Loucy (cell line): ENCODE results near the gene SUN2.

Experiments used
- H2AFZ ChIP-seq: fragments of 200-600 bp; sonication (generic); 2 replicates; pipeline ENCODE4 v1.6.0; 2016; ENCODE audit warnings: antibody characterized with exemption, mild to moderate bottlenecking, low read length, moderate library complexity
- H3F3A ChIP-seq: fragments of 200-600 bp; 2 replicates; pipeline ENCODE4 v1.6.0; 2016; ENCODE audit warnings: antibody characterized with exemption, low read depth, mild to moderate bottlenecking
- H3K27me3 ChIP-seq: fragments of 200-600 bp; sonication (generic); 2 replicates; pipeline ENCODE4 v1.6.1; 2014; ENCODE audit warnings: low read length, mild to moderate bottlenecking; ENCODE audit not compliant: insufficient read depth, poor library complexity, severe bottlenecking
- H3K36me3 ChIP-seq: fragments of 200-600 bp; sonication (generic); 2 replicates; pipeline ENCODE4 v1.6.1; 2016; ENCODE audit warnings: low read length; ENCODE audit not compliant: insufficient read depth
- H3K4me1 ChIP-seq: fragments of 200-600 bp; sonication (generic); 2 replicates; pipeline ENCODE4 v1.5.1; 2014; ENCODE audit warnings: low read length, mild to moderate bottlenecking; ENCODE audit not compliant: insufficient read depth, poor library complexity, severe bottlenecking
- H3K4me2 ChIP-seq: fragments of 200-600 bp; sonication (generic); 2 replicates; pipeline ENCODE4 v1.6.0; 2014; ENCODE audit warnings: antibody characterized with exemption, low read length, low read depth, mild to moderate bottlenecking; ENCODE audit not compliant: poor library complexity, severe bottlenecking
- H3K4me3 ChIP-seq: fragments of 200-600 bp; sonication (generic); 2 replicates; pipeline ENCODE4 v1.5.1; 2014; ENCODE audit warnings: low read length, mild to moderate bottlenecking, mixed read lengths; ENCODE audit not compliant: poor library complexity, severe bottlenecking
- H3K79me2 ChIP-seq: fragments of 200-600 bp; sonication (generic); 2 replicates; pipeline ENCODE4 v1.6.1; 2014; ENCODE audit warnings: low read length; ENCODE audit not compliant: insufficient read depth
- H3K9ac ChIP-seq: fragments of 200-600 bp; sonication (generic); 2 replicates; pipeline ENCODE4 v1.6.0; 2014; ENCODE audit warnings: mild to moderate bottlenecking, low read depth, low read length, moderate library complexity; ENCODE audit not compliant: poor library complexity, severe bottlenecking
- H3K9me2 ChIP-seq: fragments of 200-600 bp; sonication (generic); replicated peaks from 2 replicates; pipeline ENCODE4 v1.6.1; 2016; ENCODE audit warnings: low read depth, low read length, mixed read lengths
- H3K9me3 ChIP-seq: fragments of 200-600 bp; sonication (generic); 2 replicates; pipeline ENCODE4 v1.6.1; 2014; ENCODE audit warnings: mild to moderate bottlenecking, antibody characterized with exemption, low read length, low read depth; ENCODE audit not compliant: insufficient read depth
- H4K20me1 ChIP-seq: fragments of 200-600 bp; sonication (generic); 2 replicates; pipeline ENCODE4 v1.6.0; 2014; ENCODE audit warnings: antibody characterized with exemption, low read length, mild to moderate bottlenecking; ENCODE audit not compliant: insufficient read depth, poor library complexity, severe bottlenecking
- EZH2phosphoT487 ChIP-seq: fragments of 200-600 bp; IDR thresholded peaks from 2 replicates; pipeline ENCODE4 v1.6.1; 2018; ENCODE audit warnings: antibody characterized with exemption, mild to moderate bottlenecking, moderate library complexity, borderline replicate concordance
- TF ChIP-seq, protein P1 (sequence below): fragments of 200-600 bp; sonication (generic); conservative IDR thresholded peaks from 2 replicates; pipeline ENCODE4 v1.5.1; 2014; ENCODE audit warnings: mild to moderate bottlenecking, antibody characterized with exemption, low read length

SUN2 gene

DNA sequence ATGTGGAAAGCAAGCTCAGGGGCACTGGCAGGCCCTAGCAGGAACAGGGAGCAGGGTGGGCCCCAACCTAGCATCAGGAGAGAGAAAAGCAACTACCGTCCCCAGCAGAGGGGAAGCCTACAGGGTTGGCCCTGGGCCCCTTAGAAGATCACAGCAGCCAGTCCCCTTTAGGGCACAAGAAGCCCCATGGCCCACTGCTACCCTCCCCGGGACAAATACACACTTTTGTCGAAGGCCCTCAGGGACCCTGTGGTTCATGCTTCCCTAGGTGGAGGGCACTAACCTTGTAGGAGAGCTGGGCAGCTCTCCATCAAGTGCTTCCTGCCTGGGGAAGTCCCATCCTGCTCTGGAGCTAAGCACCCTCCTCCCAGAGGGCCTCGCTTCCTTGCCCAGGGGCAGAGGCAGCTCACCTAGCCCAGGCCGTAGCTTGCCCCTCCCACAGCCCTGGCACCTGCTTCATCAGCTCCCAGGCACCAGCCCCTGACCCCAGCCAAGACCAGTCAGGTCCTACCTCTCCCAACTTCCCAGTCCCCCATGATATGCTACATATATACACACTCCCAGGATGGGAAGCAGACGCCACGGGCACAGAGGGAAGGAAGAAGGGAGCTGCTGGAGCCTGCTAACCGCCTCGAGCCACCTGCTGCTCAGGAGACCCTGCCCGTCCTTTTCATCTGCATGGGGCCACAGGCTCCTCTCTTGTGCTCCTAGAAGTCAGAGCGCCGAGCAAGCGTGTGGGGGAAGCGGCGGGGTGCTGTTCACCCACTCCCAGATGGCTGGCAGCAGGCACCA is 20.1 kb downstream of the SUN2 start:
- Histone ChIP-seq H2AFZ (no peak overlapping the region), H3K9me3 (no peaks in the 10 kb centered on the region), H3K4me1 (no peaks in the 10 kb centered on the region), H3K4me2 (no peak overlapping the region), H4K20me1 (peaks cover 3% of the 10 kb centered on the region), H3F3A (no peaks in the 10 kb centered on the region), H3K36me3 (peaks cover 82% of the 10 kb centered on the region; the same call in 1 of the 2 replicates), H3K79me2 (no peaks in the 10 kb centered on the region), H3K4me3 (no peak overlapping the region), H3K9ac (no peak overlapping the region), H3K27me3 (no peaks in the 10 kb centered on the region), H3K9me2 (no peaks in the 10 kb centered on the region)
- no peak for TF ChIP-seq EZH2phosphoT487
- TF ChIP-seq, protein P1, sequence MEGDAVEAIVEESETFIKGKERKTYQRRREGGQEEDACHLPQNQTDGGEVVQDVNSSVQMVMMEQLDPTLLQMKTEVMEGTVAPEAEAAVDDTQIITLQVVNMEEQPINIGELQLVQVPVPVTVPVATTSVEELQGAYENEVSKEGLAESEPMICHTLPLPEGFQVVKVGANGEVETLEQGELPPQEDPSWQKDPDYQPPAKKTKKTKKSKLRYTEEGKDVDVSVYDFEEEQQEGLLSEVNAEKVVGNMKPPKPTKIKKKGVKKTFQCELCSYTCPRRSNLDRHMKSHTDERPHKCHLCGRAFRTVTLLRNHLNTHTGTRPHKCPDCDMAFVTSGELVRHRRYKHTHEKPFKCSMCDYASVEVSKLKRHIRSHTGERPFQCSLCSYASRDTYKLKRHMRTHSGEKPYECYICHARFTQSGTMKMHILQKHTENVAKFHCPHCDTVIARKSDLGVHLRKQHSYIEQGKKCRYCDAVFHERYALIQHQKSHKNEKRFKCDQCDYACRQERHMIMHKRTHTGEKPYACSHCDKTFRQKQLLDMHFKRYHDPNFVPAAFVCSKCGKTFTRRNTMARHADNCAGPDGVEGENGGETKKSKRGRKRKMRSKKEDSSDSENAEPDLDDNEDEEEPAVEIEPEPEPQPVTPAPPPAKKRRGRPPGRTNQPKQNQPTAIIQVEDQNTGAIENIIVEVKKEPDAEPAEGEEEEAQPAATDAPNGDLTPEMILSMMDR, result no peak

GRCh38 chr22:38735126-38735464 is 20.7 kb downstream of the SUN2 start:
- Histone ChIP-seq H3K9me3 (no peaks in the 10 kb centered on the region), H3K9ac (no peak overlapping the region), H3K79me2 (no peaks in the 10 kb centered on the region), H3K4me2 (no peak overlapping the region), H2AFZ (no peak overlapping the region), H3F3A (no peaks in the 10 kb centered on the region), H3K36me3 (peaks cover 82% of the 10 kb centered on the region; the same call in 1 of the 2 replicates), H3K27me3 (no peaks in the 10 kb centered on the region), H3K4me1 (no peaks in the 10 kb centered on the region), H3K4me3 (no peak overlapping the region), H4K20me1 (peaks cover 3% of the 10 kb centered on the region), H3K9me2 (no peaks in the 10 kb centered on the region)
- TF ChIP-seq, protein P1, result no peak
- no peak for TF ChIP-seq EZH2phosphoT487

GRCh38 chr22:38734421-38735100 is 21.2 kb downstream of the SUN2 start:
- no peaks in the 10 kb centered on the region for H3K4me1 ChIP-seq
- H3K36me3 ChIP-seq, result peaks cover 82% of the 10 kb centered on the region; the same call in 1 of the 2 replicates
- no peaks in the 10 kb centered on the region for H3K9me3 ChIP-seq
- H3K27me3 ChIP-seq, result no peaks in the 10 kb centered on the region
- H3F3A ChIP-seq, result no peaks in the 10 kb centered on the region
- H4K20me1 ChIP-seq, result peaks cover 3% of the 10 kb centered on the region
- H3K4me2 ChIP-seq, result no peak overlapping the region
- TF ChIP-seq, protein P1, result no peak
- no peak for TF ChIP-seq EZH2phosphoT487
- H3K79me2 ChIP-seq, result no peaks in the 10 kb centered on the region
- no peak overlapping the region for H3K9ac ChIP-seq
- H2AFZ ChIP-seq, result no peak overlapping the region
- H3K4me3 ChIP-seq, result no peak overlapping the region
- no peaks in the 10 kb centered on the region for H3K9me2 ChIP-seq
